Measurements from ENCODE around the gene ATG10.

Gene ATG10

DNA sequence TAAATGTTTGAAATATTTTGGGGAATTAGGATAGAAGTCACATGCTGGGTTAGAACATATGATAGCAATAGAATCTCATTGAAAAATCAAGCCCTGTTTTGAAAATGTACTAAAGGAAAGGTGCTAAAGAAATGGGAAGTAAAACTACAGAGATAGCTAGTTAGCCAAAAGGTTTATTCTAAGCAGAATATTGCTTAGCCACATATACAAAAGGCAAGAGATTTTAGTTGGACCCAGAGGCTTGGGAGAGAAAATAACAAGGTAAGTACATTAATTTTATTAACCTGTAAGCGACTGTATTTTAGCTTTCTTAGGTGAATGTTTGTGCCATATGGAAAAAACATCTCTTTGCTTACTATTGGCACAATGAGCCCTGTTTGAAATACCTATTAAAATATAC lies 198.1 kb downstream of the ATG10 start:
- no peak overlapping the region for H3K4me3 ChIP-seq (replicated peaks; ENCODE audit: low read depth, low read length)
- TF ChIP-seq CTCF (IDR thresholded peaks at IDR 0.05; ENCODE audit: low read length, missing control alignments) = no peak

DNA sequence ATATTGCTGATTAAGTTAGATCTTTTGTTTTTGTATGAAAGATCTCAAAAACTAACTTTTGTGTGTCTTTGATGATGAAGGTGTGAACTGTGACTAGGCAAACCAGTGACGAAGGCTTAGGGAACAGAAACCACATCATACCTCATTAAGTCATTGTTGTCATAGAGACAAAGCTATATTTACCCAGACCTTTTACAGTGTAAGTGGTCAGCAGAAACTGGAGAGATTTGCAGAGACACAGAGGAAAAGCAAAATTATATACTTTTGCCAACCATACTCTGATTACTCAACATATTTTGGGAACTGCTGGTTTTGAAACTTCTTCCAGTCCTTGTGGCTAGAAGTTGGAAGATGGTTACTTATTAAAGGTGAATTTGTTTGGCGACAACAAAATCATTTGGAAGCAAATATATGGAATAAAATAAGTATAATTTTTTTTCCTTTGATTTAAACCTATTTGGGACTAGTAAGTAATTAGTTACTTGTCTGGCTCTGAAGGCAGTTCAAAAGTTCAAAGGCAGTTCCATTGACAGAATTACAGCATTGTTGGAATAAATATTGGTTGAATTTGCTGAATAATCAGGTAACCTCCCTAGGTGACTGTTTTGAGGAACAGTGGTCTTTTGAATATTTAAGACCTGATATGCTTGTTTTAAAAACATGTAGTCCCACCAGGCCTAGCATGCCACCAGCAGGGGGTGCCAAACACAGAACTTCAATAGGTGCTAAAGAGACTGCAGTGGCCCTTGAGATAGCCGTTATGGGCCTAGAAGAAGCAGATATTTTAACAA lies 202.5 kb downstream of the ATG10 start:
- TF ChIP-seq CTCF (IDR thresholded peaks at IDR 0.05; ENCODE audit: low read length, missing control alignments) = peak; percentile 75
- no peak overlapping the region for H3K4me3 ChIP-seq (replicated peaks; ENCODE audit: low read depth, low read length)
- peak; percentile 70 for DNase-seq (ENCODE audit: low read depth)

More for the DNA sequence above, 198.1 kb downstream of the ATG10 start:
- no peak for DNase-seq (ENCODE audit: low read depth)

DNA sequence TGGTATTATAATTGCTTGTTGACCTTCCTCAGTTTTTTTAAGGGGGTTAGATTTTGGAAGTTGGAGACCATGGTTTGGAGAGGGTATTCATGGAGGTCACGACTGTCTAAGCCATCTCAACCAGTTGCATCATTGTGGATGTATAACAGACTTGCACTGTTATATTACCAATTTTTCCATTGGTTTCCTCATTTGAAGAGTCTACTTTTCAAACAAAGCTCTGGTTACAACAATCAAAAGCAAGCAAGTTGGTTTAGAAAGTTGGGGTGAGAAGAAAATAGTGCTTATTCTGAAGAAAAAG lies 203.0 kb downstream of the ATG10 start:
- no peak overlapping the region for H3K4me3 ChIP-seq (replicated peaks; ENCODE audit: low read depth, low read length)
- no peak for DNase-seq (ENCODE audit: low read depth)
- TF ChIP-seq CTCF (IDR thresholded peaks at IDR 0.05; ENCODE audit: low read length, missing control alignments) = no peak

DNA sequence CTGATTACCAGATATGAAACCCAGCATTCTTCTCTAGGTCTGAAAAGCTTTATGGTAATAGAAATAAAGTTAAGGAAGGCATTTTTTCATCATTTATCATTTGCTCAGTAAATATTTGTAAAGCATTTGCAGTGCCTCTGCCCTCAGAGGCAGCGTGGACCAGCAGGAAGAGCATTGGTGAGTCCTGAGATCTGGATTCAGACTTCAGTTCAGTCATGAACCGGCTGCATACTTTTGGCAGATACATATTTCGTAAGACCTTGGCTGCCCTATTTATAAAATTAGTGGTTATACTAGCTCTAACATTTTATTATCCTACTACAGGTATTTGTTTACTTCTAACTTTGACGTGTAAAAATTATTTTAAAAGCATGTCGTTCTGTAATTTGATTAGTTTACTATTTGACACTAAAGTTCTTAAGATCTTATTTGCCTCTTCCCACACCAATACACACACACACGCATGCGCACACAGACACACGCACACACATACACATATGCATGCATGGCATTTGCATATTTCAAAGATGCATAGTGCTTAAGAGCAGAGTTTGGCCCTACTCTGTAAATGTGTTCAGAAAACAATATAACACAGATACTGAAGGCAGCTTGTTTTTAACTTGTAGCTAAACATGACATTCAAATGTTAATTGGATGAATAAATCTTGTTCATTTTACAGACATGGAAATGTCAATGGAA lies 204.4 kb downstream of the ATG10 start:
- peak; percentile 20 for DNase-seq (ENCODE audit: low read depth)
- no peak for TF ChIP-seq CTCF (IDR thresholded peaks at IDR 0.05; ENCODE audit: low read length, missing control alignments)
- no peak overlapping the region for H3K4me3 ChIP-seq (replicated peaks; ENCODE audit: low read depth, low read length)

- TF ChIP-seq CTCF (IDR thresholded peaks at IDR 0.05; ENCODE audit: low read length, missing control alignments) = no peak
- no peak for DNase-seq (ENCODE audit: low read depth)
- H3K4me3 ChIP-seq (replicated peaks; ENCODE audit: low read depth, low read length) = no peak overlapping the region
These were observed 206.6 kb downstream of the ATG10 start for GRCh38 chr5:82178378-82178777.

DNA sequence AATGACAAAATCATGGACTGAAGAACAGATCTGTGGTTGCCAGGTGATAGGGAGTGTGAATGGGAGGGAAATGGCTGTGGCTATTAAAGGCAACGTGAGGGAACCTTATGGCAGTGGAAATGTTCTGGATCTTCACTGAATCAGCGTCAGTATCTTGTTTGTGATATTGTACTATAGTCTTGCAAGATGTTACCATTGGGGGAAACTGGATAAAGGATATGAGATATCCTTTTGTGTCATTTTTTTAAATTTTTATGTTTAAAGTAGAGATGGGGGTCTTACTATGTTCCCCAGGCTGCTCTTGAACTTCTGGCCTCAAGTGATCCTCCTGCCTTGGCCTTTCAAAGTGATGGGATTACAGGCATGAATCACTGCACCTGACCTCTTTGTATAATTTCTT lies 210.8 kb downstream of the ATG10 start:
- TF ChIP-seq CTCF (IDR thresholded peaks at IDR 0.05; ENCODE audit: low read length, missing control alignments) = no peak
- H3K4me3 ChIP-seq (replicated peaks; ENCODE audit: low read depth, low read length) = no peak overlapping the region
- no peak for DNase-seq (ENCODE audit: low read depth)
